Measurements from ENCODE around the gene MLXIPL.

The MLXIPL gene

GRCh38 chr7:73638911-73639310, 14.6 kb upstream of the MLXIPL start (continued):
- TF ChIP-seq TSHZ2 (CRISPR knock-in tag; IDR thresholded peaks at IDR 0.05) (no peak), ZFP30 (CRISPR knock-in tag; IDR thresholded peaks at IDR 0.05) (no peak), OSR1 (CRISPR knock-in tag; IDR thresholded peaks at IDR 0.05) (no peak), BACH2 (CRISPR knock-in tag; IDR thresholded peaks at IDR 0.05; ENCODE audit: borderline replicate concordance) (no peak), ZFP3 (CRISPR knock-in tag; IDR thresholded peaks at IDR 0.05) (no peak)
- TF ChIP-seq, protein P1, sequence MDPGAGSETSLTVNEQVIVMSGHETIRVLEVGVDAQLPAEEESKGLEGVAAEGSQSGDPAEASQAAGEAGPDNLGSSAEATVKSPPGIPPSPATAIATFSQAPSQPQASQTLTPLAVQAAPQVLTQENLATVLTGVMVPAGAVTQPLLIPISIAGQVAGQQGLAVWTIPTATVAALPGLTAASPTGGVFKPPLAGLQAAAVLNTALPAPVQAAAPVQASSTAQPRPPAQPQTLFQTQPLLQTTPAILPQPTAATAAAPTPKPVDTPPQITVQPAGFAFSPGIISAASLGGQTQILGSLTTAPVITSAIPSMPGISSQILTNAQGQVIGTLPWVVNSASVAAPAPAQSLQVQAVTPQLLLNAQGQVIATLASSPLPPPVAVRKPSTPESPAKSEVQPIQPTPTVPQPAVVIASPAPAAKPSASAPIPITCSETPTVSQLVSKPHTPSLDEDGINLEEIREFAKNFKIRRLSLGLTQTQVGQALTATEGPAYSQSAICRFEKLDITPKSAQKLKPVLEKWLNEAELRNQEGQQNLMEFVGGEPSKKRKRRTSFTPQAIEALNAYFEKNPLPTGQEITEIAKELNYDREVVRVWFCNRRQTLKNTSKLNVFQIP (CRISPR knock-in tag; IDR thresholded peaks at IDR 0.05; ENCODE audit: borderline replicate concordance, low read depth), result no peak
- TF ChIP-seq, protein P2, sequence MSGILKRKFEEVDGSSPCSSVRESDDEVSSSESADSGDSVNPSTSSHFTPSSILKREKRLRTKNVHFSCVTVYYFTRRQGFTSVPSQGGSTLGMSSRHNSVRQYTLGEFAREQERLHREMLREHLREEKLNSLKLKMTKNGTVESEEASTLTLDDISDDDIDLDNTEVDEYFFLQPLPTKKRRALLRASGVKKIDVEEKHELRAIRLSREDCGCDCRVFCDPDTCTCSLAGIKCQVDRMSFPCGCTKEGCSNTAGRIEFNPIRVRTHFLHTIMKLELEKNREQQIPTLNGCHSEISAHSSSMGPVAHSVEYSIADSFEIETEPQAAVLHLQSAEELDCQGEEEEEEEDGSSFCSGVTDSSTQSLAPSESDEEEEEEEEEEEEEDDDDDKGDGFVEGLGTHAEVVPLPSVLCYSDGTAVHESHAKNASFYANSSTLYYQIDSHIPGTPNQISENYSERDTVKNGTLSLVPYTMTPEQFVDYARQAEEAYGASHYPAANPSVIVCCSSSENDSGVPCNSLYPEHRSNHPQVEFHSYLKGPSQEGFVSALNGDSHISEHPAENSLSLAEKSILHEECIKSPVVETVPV (CRISPR knock-in tag; IDR thresholded peaks at IDR 0.05), result no peak

- no peak for TF ChIP-seq ZFP3 (CRISPR knock-in tag; IDR thresholded peaks at IDR 0.05)
- TF ChIP-seq ZC3H10 (CRISPR knock-in tag; IDR thresholded peaks at IDR 0.05), result no peak
- TF ChIP-seq ISL1 (CRISPR knock-in tag; IDR thresholded peaks at IDR 0.05), result no peak
- TF ChIP-seq, protein P1 (CRISPR knock-in tag; IDR thresholded peaks at IDR 0.05; ENCODE audit: borderline replicate concordance, low read depth), result no peak
- TF ChIP-seq ZNF70 (CRISPR knock-in tag; IDR thresholded peaks at IDR 0.05), result no peak
- no peak for TF ChIP-seq ZNF8 (CRISPR knock-in tag; IDR thresholded peaks at IDR 0.05)
- no peak for TF ChIP-seq TCF4 (CRISPR knock-in tag; IDR thresholded peaks at IDR 0.05; ENCODE audit: borderline replicate concordance)
- no peak for TF ChIP-seq ARNTL (CRISPR knock-in tag; IDR thresholded peaks at IDR 0.05; ENCODE audit: borderline replicate concordance, low read depth)
- no peak for TF ChIP-seq PPARA (CRISPR knock-in tag; IDR thresholded peaks at IDR 0.05; ENCODE audit: borderline replicate concordance)
- TF ChIP-seq, protein P2 (CRISPR knock-in tag; IDR thresholded peaks at IDR 0.05), result no peak
- TF ChIP-seq ZNF565 (CRISPR knock-in tag; conservative IDR thresholded peaks at IDR 0.05; ENCODE audit: low read depth), result no peak
- TF ChIP-seq ZFP30 (CRISPR knock-in tag; IDR thresholded peaks at IDR 0.05), result no peak
- no peak for TF ChIP-seq TSHZ2 (CRISPR knock-in tag; IDR thresholded peaks at IDR 0.05)
- no peak for TF ChIP-seq RARB (CRISPR knock-in tag; IDR thresholded peaks at IDR 0.05)
- TF ChIP-seq SNAI2 (CRISPR knock-in tag; IDR thresholded peaks at IDR 0.05), result no peak
- no peak for TF ChIP-seq CSDC2 (CRISPR knock-in tag; IDR thresholded peaks at IDR 0.05)
- TF ChIP-seq, protein P3, sequence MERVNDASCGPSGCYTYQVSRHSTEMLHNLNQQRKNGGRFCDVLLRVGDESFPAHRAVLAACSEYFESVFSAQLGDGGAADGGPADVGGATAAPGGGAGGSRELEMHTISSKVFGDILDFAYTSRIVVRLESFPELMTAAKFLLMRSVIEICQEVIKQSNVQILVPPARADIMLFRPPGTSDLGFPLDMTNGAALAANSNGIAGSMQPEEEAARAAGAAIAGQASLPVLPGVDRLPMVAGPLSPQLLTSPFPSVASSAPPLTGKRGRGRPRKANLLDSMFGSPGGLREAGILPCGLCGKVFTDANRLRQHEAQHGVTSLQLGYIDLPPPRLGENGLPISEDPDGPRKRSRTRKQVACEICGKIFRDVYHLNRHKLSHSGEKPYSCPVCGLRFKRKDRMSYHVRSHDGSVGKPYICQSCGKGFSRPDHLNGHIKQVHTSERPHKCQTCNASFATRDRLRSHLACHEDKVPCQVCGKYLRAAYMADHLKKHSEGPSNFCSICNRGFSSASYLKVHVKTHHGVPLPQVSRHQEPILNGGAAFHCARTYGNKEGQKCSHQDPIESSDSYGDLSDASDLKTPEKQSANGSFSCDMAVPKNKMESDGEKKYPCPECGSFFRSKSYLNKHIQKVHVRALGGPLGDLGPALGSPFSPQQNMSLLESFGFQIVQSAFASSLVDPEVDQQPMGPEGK (CRISPR knock-in tag; IDR thresholded peaks at IDR 0.05; ENCODE audit: borderline replicate concordance), result no peak
- no peak for TF ChIP-seq CREB5 (CRISPR knock-in tag; IDR thresholded peaks at IDR 0.05; ENCODE audit: low read depth)
- peak; percentile 13; the same call in 2 of the 3 replicates for ATAC-seq
Observed at GRCh38 chr7:73635428-73636200, 11.3 kb upstream of the MLXIPL start.
